ENCODE results near the gene TSC1.

DNA sequence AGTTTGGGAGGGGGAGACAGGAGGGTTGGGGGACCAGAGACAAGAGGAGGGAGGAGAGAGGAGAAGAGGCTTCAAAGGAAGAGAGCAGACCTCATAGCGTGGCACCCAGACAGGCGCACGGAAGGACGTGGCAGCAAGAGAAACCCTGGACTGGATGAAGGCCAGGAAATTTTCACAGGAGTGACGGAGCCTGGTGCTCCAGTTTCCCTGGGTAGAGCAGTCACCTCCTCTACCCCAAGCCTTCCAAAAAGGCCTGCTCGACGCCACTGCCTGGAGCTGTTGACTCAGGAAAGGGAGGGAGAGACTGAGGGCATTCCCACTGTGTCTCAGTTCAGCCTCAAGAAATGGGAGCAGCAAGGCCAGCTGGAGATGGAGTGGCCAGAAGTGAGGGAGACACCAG lies 85.7 kb downstream of the TSC1 start:
- TF ChIP-seq, protein P1, sequence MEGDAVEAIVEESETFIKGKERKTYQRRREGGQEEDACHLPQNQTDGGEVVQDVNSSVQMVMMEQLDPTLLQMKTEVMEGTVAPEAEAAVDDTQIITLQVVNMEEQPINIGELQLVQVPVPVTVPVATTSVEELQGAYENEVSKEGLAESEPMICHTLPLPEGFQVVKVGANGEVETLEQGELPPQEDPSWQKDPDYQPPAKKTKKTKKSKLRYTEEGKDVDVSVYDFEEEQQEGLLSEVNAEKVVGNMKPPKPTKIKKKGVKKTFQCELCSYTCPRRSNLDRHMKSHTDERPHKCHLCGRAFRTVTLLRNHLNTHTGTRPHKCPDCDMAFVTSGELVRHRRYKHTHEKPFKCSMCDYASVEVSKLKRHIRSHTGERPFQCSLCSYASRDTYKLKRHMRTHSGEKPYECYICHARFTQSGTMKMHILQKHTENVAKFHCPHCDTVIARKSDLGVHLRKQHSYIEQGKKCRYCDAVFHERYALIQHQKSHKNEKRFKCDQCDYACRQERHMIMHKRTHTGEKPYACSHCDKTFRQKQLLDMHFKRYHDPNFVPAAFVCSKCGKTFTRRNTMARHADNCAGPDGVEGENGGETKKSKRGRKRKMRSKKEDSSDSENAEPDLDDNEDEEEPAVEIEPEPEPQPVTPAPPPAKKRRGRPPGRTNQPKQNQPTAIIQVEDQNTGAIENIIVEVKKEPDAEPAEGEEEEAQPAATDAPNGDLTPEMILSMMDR (IDR thresholded peaks at IDR 0.05), result no peak
- TF ChIP-seq POLR2A (IDR thresholded peaks at IDR 0.05), result no peak

All from prostate gland (tissue), 2 donors.